GM23248 (cell line): Measurements from ENCODE around the gene IFNK.

Experiments
- EZH2 ChIP-seq: fragments of 200-600 bp; sonication (generic); IDR thresholded peaks from 2 replicates; pipeline ENCODE4 v1.6.1; 2018; ENCODE audit warnings: antibody characterized with exemption, mild to moderate bottlenecking; ENCODE audit not compliant: insufficient read depth, poor library complexity, severe bottlenecking
- EZH2phosphoT487 ChIP-seq: fragments of 200-600 bp; sonication (generic); IDR thresholded peaks from 2 replicates; pipeline ENCODE4 v1.6.1; 2018; ENCODE audit warnings: antibody characterized with exemption, moderate library complexity, mild to moderate bottlenecking, low read depth; ENCODE audit not compliant: insufficient read depth

DNA sequence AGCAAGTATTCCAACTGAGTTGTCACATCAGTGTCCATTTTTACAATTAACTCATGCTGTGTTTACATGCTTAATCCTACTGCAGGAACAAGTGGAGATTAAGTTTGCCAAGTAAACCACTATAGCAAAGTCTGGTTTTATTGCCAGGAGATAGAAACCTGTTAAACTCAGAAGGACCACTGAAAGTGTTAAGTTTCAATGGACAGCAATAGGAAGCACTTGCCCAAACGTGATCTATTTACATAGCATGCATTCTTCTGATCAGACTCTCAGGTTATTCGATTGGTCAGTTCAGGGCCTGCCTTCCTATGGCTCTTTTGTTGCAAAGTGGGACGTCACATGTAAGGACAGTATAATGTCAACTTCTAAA lies 28.0 kb upstream of the IFNK start:
- TF ChIP-seq EZH2phosphoT487 (no peak), EZH2 (no peak)
